Measurements from ENCODE around the gene EEF1E1. TPM values are rescaled to one million over a fixed set of nuclear protein-coding genes. Genes with fewer than 3 reads are reported as not detected.

EEF1E1 gene
- total RNA-seq, 2 donors from 2014 or later = 9.8 to 21.7 TPM

- no peak for TF ChIP-seq CTCF (IDR thresholded peaks at IDR 0.05)
- Histone ChIP-seq H3K4me3 (no peak overlapping the region), H3K4me1 (no peaks in the 10 kb centered on the region), H3K9ac (ENCODE audit: low read depth in 2 of 2, low read length in 2 of 2) (no peak overlapping the region), H3K36me3 (no peaks in the 10 kb centered on the region), H3K27me3 (no peaks in the 10 kb centered on the region), H3K9me3 (no peaks in the 10 kb centered on the region), H3K27ac (no peak overlapping the region)
- DNase-seq = no peak
- intact Hi-C loops (cut with DNase I) = no loop called here
Observed at GRCh38 chr6:8114956-8115355, 12.6 kb upstream of the EEF1E1 start.

GRCh38 chr6:8113131-8113654, 10.8 kb upstream of the EEF1E1 start:
- Histone ChIP-seq H3K9ac (ENCODE audit: low read depth in 2 of 2, low read length in 2 of 2) (no peak overlapping the region), H3K4me3 (no peak overlapping the region), H3K36me3 (no peaks in the 10 kb centered on the region), H3K27me3 (no peaks in the 10 kb centered on the region), H3K9me3 (no peaks in the 10 kb centered on the region), H3K4me1 (no peaks in the 10 kb centered on the region), H3K27ac (no peak overlapping the region)
- no peak for DNase-seq
- intact Hi-C loops (cut with DNase I) = no loop called here
- no peak for TF ChIP-seq CTCF (IDR thresholded peaks at IDR 0.05)

- no peak for DNase-seq
- Histone ChIP-seq H3K4me3 (no peak overlapping the region), H3K27ac (no peak overlapping the region), H3K4me1 (no peaks in the 10 kb centered on the region), H3K36me3 (no peaks in the 10 kb centered on the region), H3K27me3 (no peaks in the 10 kb centered on the region), H3K9me3 (no peaks in the 10 kb centered on the region), H3K9ac (ENCODE audit: low read depth in 2 of 2, low read length in 2 of 2) (no peak overlapping the region)
- no peak for TF ChIP-seq CTCF (IDR thresholded peaks at IDR 0.05)
- intact Hi-C loops (cut with DNase I) = no loop called here
Observed at GRCh38 chr6:8110725-8111124, 8.4 kb upstream of the EEF1E1 start.

- Histone ChIP-seq H3K27ac (no peak overlapping the region), H3K9ac (ENCODE audit: low read depth in 2 of 2, low read length in 2 of 2) (no peak overlapping the region), H3K9me3 (no peaks in the 10 kb centered on the region), H3K4me3 (no peak overlapping the region), H3K4me1 (no peaks in the 10 kb centered on the region), H3K36me3 (no peaks in the 10 kb centered on the region), H3K27me3 (no peaks in the 10 kb centered on the region)
- no peak for DNase-seq
- no peak for TF ChIP-seq CTCF (IDR thresholded peaks at IDR 0.05)
- intact Hi-C loops (cut with DNase I) = no loop called here
Observed at GRCh38 chr6:8110117-8110721, 7.9 kb upstream of the EEF1E1 start.

- no peak overlapping the region for H3K4me3 ChIP-seq
- H3K4me1 ChIP-seq = no peaks in the 10 kb centered on the region
- H3K27me3 ChIP-seq = no peaks in the 10 kb centered on the region
- H3K27ac ChIP-seq = no peak overlapping the region
- H3K36me3 ChIP-seq = no peaks in the 10 kb centered on the region
- TF ChIP-seq CTCF (IDR thresholded peaks at IDR 0.05) = no peak
- no peak for DNase-seq
- H3K9ac ChIP-seq (ENCODE audit: low read depth in 2 of 2, low read length in 2 of 2) = no peak overlapping the region
- H3K9me3 ChIP-seq = no peaks in the 10 kb centered on the region
- intact Hi-C loops (cut with DNase I) = no loop called here
Observed at GRCh38 chr6:8108759-8109539, 6.6 kb upstream of the EEF1E1 start.

Data from colonic mucosa (tissue), 4 donors.